ENCODE data around the gene GAGE12H. TPM values are rescaled to one million over a fixed set of nuclear protein-coding genes. Genes with fewer than 3 reads are reported as not detected.
"Not testable (repeated sequence)": the region's sequence is repeated elsewhere in the genome, so short reads cannot be mapped to it uniquely, and the experiment has no call there.

GAGE12H gene, protein sequence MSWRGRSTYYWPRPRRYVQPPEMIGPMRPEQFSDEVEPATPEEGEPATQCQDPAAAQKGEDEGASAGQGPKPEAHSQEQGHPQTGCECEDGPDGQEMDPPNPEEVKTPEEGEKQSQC
- not detected for total RNA-seq
- polyA plus RNA-seq = not detected
- long read RNA-seq, donor 1 = 0 reads
- long read RNA-seq, donor 2 = 0 reads
- long read RNA-seq, donor 3 = 0 reads
- long read RNA-seq, donor 4 = 0 reads
- long read RNA-seq, donor 5 = 0 reads
- long read RNA-seq, donor 6 = 0 reads
- long read RNA-seq, donor 7 = 0 reads
- long read RNA-seq, donor 8 = 0 reads
- long read RNA-seq, donor 9 = 0 reads
- long read RNA-seq, donor 10 = 0 reads

DNA sequence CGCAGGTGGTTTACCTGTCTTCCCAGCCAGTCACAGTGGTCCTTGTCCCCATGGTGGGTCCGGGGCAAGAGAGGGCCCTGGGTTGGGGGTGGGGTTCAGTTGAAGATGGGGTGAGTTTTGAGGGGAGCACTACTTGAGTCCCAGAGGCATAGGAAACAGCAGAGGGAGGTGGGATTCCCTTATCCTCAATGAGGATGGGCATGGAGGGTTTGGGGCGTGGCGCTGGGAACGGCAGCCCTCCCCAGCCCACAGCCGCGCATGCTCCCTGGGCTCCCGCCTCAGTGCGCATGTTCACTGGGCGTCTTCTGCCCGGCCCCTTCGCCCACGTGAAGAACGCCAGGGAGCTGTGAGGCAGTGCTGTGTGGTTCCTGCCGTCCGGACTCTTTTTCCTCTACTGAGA lies at the start of gene GAGE12H:
Gene GAGE12H, plus strand, starts transcription at position 301 of the 400 bp plus-strand sequence. CDS start 1,155 bp downstream, outside the sequence.
- DNase-seq (ENCODE audit: low read depth in 6 of 9, low spot score in 9 of 9); H3K4me3 ChIP-seq (ENCODE audit: low read length in 2 of 2); H3K9me3 ChIP-seq (ENCODE audit: control insufficient read depth in 2 of 2, insufficient read depth in 1 of 2, low read length in 1 of 2); H3K4me1 ChIP-seq (ENCODE audit: control insufficient read depth in 2 of 2, insufficient read depth in 2 of 2, low read length in 2 of 2); H3K36me3 ChIP-seq (ENCODE audit: control insufficient read depth in 2 of 2, insufficient read depth in 2 of 2, low read length in 1 of 2); H3K27me3 ChIP-seq (ENCODE audit: control insufficient read depth in 2 of 2, insufficient read depth in 1 of 2, low read length in 1 of 2); H3K27ac ChIP-seq (ENCODE audit: low read depth in 1 of 2, low read length in 1 of 2): not testable (repeated sequence)
- no CpG with 5 or more reads among the region's 16 CpGs for WGBS

- H3K36me3 ChIP-seq (ENCODE audit: control insufficient read depth in 2 of 2, insufficient read depth in 2 of 2, low read length in 1 of 2); H3K4me1 ChIP-seq (ENCODE audit: control insufficient read depth in 2 of 2, insufficient read depth in 2 of 2, low read length in 2 of 2); DNase-seq (ENCODE audit: low read depth in 6 of 9, low spot score in 9 of 9); H3K27ac ChIP-seq (ENCODE audit: low read depth in 1 of 2, low read length in 1 of 2); H3K4me3 ChIP-seq (ENCODE audit: low read length in 2 of 2); H3K9me3 ChIP-seq (ENCODE audit: control insufficient read depth in 2 of 2, insufficient read depth in 1 of 2, low read length in 1 of 2); H3K27me3 ChIP-seq (ENCODE audit: control insufficient read depth in 2 of 2, insufficient read depth in 1 of 2, low read length in 1 of 2): not testable (repeated sequence)
- no CpG with 5 or more reads among the region's 16 CpGs for WGBS
Measured at GRCh38 chrX:49531877-49532276, 47.9 kb upstream of the GAGE12H start, which contains the start of gene GAGE12C. Gene GAGE12C (plus strand): TSS chrX:49532177. CDS start chrX:49533332, 1,155 bp downstream.

- not testable (repeated sequence) for DNase-seq (ENCODE audit: low read depth in 6 of 9, low spot score in 9 of 9); H3K9me3 ChIP-seq (ENCODE audit: control insufficient read depth in 2 of 2, insufficient read depth in 1 of 2, low read length in 1 of 2); H3K4me1 ChIP-seq (ENCODE audit: control insufficient read depth in 2 of 2, insufficient read depth in 2 of 2, low read length in 2 of 2); H3K4me3 ChIP-seq (ENCODE audit: low read length in 2 of 2); H3K27ac ChIP-seq (ENCODE audit: low read depth in 1 of 2, low read length in 1 of 2); H3K36me3 ChIP-seq (ENCODE audit: control insufficient read depth in 2 of 2, insufficient read depth in 2 of 2, low read length in 1 of 2); H3K27me3 ChIP-seq (ENCODE audit: control insufficient read depth in 2 of 2, insufficient read depth in 1 of 2, low read length in 1 of 2)
- no CpG with 5 or more reads among the region's 16 CpGs for WGBS
Measured at GRCh38 chrX:49541433-49541832, 38.3 kb upstream of the GAGE12H start, which contains the start of gene GAGE12D. Gene GAGE12D (plus strand): TSS chrX:49541733. CDS start chrX:49542888, 1,155 bp downstream.

- H3K4me3 ChIP-seq (ENCODE audit: low read length in 2 of 2); H3K27me3 ChIP-seq (ENCODE audit: control insufficient read depth in 2 of 2, insufficient read depth in 1 of 2, low read length in 1 of 2); H3K4me1 ChIP-seq (ENCODE audit: control insufficient read depth in 2 of 2, insufficient read depth in 2 of 2, low read length in 2 of 2); H3K27ac ChIP-seq (ENCODE audit: low read depth in 1 of 2, low read length in 1 of 2); H3K9me3 ChIP-seq (ENCODE audit: control insufficient read depth in 2 of 2, insufficient read depth in 1 of 2, low read length in 1 of 2); DNase-seq (ENCODE audit: low read depth in 6 of 9, low spot score in 9 of 9); H3K36me3 ChIP-seq (ENCODE audit: control insufficient read depth in 2 of 2, insufficient read depth in 2 of 2, low read length in 1 of 2): not testable (repeated sequence)
- WGBS = no CpG with 5 or more reads among the region's 16 CpGs
Measured at GRCh38 chrX:49550989-49551388, 28.8 kb upstream of the GAGE12H start, which contains the start of gene GAGE12E. Gene GAGE12E (plus strand): TSS chrX:49551289. CDS start chrX:49552444, 1,155 bp downstream.

- H3K27ac ChIP-seq (ENCODE audit: low read depth in 1 of 2, low read length in 1 of 2); H3K9me3 ChIP-seq (ENCODE audit: control insufficient read depth in 2 of 2, insufficient read depth in 1 of 2, low read length in 1 of 2); DNase-seq (ENCODE audit: low read depth in 6 of 9, low spot score in 9 of 9); H3K4me1 ChIP-seq (ENCODE audit: control insufficient read depth in 2 of 2, insufficient read depth in 2 of 2, low read length in 2 of 2); H3K36me3 ChIP-seq (ENCODE audit: control insufficient read depth in 2 of 2, insufficient read depth in 2 of 2, low read length in 1 of 2); H3K4me3 ChIP-seq (ENCODE audit: low read length in 2 of 2); H3K27me3 ChIP-seq (ENCODE audit: control insufficient read depth in 2 of 2, insufficient read depth in 1 of 2, low read length in 1 of 2): not testable (repeated sequence)
- no CpG with 5 or more reads among the region's 16 CpGs for WGBS
Measured at GRCh38 chrX:49560542-49560941, 19.2 kb upstream of the GAGE12H start, which contains the start of gene GAGE12F. Gene GAGE12F (plus strand): TSS chrX:49560842. CDS start chrX:49561997, 1,155 bp downstream.

DNA sequence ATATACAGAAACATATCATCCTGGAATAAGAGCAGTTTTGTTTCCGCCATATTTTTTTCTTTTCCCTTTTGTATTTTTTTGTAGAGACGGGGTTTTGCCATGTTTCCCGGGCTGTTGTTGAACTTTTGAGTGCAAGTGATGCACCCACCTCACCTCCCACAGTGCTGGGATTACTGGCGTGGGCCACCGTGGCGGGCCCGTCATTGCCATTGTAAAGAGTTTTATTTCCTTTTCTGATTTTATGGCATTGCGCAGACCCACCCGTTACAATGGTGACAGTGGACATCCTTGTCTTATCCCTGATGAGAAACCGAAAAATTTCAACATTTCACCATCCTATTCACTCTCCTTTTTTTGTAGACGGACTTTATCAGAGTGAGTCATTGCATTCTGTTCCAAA lies 11.0 kb upstream of the GAGE12H start:
- H3K36me3 ChIP-seq (ENCODE audit: control insufficient read depth in 2 of 2, insufficient read depth in 2 of 2, low read length in 1 of 2); H3K27ac ChIP-seq (ENCODE audit: low read depth in 1 of 2, low read length in 1 of 2); H3K27me3 ChIP-seq (ENCODE audit: control insufficient read depth in 2 of 2, insufficient read depth in 1 of 2, low read length in 1 of 2); H3K9me3 ChIP-seq (ENCODE audit: control insufficient read depth in 2 of 2, insufficient read depth in 1 of 2, low read length in 1 of 2); DNase-seq (ENCODE audit: low read depth in 6 of 9, low spot score in 9 of 9); H3K4me3 ChIP-seq (ENCODE audit: low read length in 2 of 2); H3K4me1 ChIP-seq (ENCODE audit: control insufficient read depth in 2 of 2, insufficient read depth in 2 of 2, low read length in 2 of 2): not testable (repeated sequence)
- WGBS = no CpG with 5 or more reads among the region's 11 CpGs

DNA sequence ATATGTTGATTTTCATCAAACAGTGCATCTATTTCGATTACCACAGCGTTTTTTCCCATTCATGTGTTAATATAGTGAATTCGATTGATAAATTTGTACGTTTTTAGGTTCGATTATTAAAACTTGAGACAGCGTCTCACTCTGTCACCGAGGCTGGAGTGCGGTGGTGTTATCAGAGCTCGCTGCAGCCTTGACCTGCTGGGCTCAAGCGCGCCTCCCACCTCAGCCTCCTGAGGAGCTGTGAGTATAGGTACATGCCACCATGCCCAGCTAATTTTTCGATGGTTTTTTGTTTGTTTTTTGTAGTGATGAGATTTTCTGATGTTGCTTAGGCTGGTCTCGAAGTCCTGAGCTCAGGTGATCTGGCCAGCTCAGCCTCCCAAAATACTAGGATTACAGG lies 10.6 kb upstream of the GAGE12H start:
- not testable (repeated sequence) for H3K27me3 ChIP-seq (ENCODE audit: control insufficient read depth in 2 of 2, insufficient read depth in 1 of 2, low read length in 1 of 2); H3K27ac ChIP-seq (ENCODE audit: low read depth in 1 of 2, low read length in 1 of 2); H3K36me3 ChIP-seq (ENCODE audit: control insufficient read depth in 2 of 2, insufficient read depth in 2 of 2, low read length in 1 of 2); DNase-seq (ENCODE audit: low read depth in 6 of 9, low spot score in 9 of 9); H3K9me3 ChIP-seq (ENCODE audit: control insufficient read depth in 2 of 2, insufficient read depth in 1 of 2, low read length in 1 of 2); H3K4me3 ChIP-seq (ENCODE audit: low read length in 2 of 2); H3K4me1 ChIP-seq (ENCODE audit: control insufficient read depth in 2 of 2, insufficient read depth in 2 of 2, low read length in 2 of 2)
- no CpG with 5 or more reads among the region's 13 CpGs for WGBS

GRCh38 chrX:49570100-49570499 lies 9.6 kb upstream of the GAGE12H start, which contains the start of gene GAGE12G:
Gene GAGE12G (plus strand): TSS chrX:49570400. CDS start chrX:49571555, 1,155 bp downstream.
- H3K4me1 ChIP-seq (ENCODE audit: control insufficient read depth in 2 of 2, insufficient read depth in 2 of 2, low read length in 2 of 2); DNase-seq (ENCODE audit: low read depth in 6 of 9, low spot score in 9 of 9); H3K9me3 ChIP-seq (ENCODE audit: control insufficient read depth in 2 of 2, insufficient read depth in 1 of 2, low read length in 1 of 2); H3K4me3 ChIP-seq (ENCODE audit: low read length in 2 of 2); H3K36me3 ChIP-seq (ENCODE audit: control insufficient read depth in 2 of 2, insufficient read depth in 2 of 2, low read length in 1 of 2); H3K27me3 ChIP-seq (ENCODE audit: control insufficient read depth in 2 of 2, insufficient read depth in 1 of 2, low read length in 1 of 2); H3K27ac ChIP-seq (ENCODE audit: low read depth in 1 of 2, low read length in 1 of 2): not testable (repeated sequence)
- no CpG with 5 or more reads among the region's 16 CpGs for WGBS

- H3K27ac ChIP-seq (ENCODE audit: low read depth in 1 of 2, low read length in 1 of 2); H3K36me3 ChIP-seq (ENCODE audit: control insufficient read depth in 2 of 2, insufficient read depth in 2 of 2, low read length in 1 of 2); H3K4me1 ChIP-seq (ENCODE audit: control insufficient read depth in 2 of 2, insufficient read depth in 2 of 2, low read length in 2 of 2); H3K4me3 ChIP-seq (ENCODE audit: low read length in 2 of 2); H3K9me3 ChIP-seq (ENCODE audit: control insufficient read depth in 2 of 2, insufficient read depth in 1 of 2, low read length in 1 of 2); DNase-seq (ENCODE audit: low read depth in 6 of 9, low spot score in 9 of 9); H3K27me3 ChIP-seq (ENCODE audit: control insufficient read depth in 2 of 2, insufficient read depth in 1 of 2, low read length in 1 of 2): not testable (repeated sequence)
- no CpG with 5 or more reads among the region's 16 CpGs for WGBS
Measured at GRCh38 chrX:49589196-49589595, 9.4 kb downstream of the GAGE12H start, which contains the start of gene GAGE2A. Gene GAGE2A (plus strand): TSS chrX:49589496. CDS start chrX:49590651, 1,155 bp downstream.

Data from thymus (tissue), 14 donors.